ENCODE results near the gene MAPKAP1. TPM values are rescaled to one million over a fixed set of nuclear protein-coding genes. Genes with fewer than 3 reads are reported as not detected.

Gene MAPKAP1
- total RNA-seq, 1 donor from 2014 or later: 146 TPM

DNA sequence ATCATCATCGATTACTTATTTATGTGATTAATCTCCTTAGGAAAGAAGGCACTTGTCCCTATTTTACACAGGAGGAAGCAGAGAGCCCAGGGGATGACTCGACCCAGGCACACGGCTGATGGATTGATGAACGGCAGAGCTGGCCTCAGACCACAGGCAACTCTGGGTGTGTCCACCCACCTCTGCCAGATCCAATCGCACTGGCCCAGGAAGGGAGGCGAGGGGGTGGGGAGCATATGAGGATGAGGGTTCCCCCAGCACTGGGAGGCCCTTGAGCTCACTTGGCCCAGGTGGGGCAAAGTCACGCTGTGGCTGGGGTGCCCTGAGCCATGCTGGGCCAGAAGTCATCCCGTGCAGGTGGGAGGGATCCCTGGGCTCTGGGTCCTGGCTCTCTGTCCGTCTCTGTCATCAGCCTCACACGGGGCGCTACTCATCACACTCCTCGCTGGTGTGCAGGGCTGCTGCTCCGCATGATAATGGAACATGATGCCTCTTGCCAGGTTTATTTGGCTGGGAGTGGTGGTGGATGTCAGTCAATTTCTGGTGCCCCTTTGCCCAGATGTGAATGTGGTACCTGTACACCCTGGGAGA lies 285.3 kb downstream of the MAPKAP1 start:
- no peak for DNase-seq
- intact Hi-C loops (cut with micrococcal nuclease): no loop called here
- ATAC-seq: no peak

DNA sequence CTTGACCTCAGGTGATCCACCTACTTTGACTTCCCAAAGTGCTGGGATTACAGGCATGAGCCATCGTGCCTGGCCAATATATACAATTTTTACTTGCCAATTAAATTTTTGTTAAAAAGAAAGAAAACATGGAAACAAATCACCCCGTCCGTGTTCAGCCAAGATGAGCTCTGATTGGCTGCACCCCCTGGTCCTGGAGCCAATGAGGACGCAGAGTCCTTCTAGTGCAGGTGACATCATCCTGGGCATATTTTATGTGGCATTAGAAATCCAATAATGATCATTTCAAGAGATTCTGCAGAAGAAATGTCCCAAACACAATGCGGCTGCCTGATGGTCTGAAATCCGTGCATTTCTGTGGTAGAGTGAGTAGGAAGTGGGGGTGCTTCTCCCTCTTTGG lies 285.8 kb downstream of the MAPKAP1 start:
- DNase-seq (no peak), ATAC-seq (no peak)
- intact Hi-C loops (cut with micrococcal nuclease): no loop called here

DNA sequence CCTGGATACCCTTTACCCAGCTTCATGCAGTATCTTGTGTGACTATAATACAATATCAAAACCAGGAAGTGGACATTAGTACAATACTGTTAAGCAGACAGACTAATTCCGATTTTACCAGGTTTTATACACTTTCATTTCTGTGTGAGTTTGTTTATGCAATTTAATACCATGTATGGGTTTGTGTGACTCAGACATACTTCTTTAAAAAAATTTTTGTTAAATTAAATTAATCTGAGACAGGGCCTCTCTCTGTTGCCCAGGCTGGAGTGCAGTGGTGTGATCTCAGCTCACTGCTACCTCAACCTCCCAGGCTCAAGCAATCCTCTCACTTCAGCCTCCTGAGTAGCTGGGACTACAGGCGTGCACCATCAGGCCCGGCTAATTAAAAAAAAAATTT lies 288.6 kb downstream of the MAPKAP1 start:
- intact Hi-C loops (cut with micrococcal nuclease): no loop called here
- no peak for DNase-seq
- ATAC-seq: no peak

DNA sequence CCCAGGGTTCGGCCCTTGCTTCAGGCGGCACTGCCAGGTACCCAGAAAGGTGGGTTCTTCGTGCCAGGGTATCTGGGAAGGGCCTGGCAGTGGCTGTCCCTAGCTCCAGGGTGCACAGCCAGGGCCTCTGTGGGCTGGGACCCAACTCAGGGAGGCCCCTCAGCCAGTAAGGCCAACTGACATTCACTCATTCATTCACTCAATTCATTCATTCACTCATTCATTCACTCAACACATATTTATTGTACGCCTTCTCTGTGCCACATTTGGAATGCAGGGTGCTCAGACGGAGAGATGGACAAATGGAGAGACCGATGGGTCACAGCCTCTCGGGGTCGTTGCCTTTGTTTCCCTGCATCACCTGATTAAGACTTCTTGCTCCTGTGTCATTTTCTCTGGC lies 290.5 kb downstream of the MAPKAP1 start:
- no peak for ATAC-seq
- no peak for DNase-seq
- intact Hi-C loops (cut with micrococcal nuclease): no loop called here

DNA sequence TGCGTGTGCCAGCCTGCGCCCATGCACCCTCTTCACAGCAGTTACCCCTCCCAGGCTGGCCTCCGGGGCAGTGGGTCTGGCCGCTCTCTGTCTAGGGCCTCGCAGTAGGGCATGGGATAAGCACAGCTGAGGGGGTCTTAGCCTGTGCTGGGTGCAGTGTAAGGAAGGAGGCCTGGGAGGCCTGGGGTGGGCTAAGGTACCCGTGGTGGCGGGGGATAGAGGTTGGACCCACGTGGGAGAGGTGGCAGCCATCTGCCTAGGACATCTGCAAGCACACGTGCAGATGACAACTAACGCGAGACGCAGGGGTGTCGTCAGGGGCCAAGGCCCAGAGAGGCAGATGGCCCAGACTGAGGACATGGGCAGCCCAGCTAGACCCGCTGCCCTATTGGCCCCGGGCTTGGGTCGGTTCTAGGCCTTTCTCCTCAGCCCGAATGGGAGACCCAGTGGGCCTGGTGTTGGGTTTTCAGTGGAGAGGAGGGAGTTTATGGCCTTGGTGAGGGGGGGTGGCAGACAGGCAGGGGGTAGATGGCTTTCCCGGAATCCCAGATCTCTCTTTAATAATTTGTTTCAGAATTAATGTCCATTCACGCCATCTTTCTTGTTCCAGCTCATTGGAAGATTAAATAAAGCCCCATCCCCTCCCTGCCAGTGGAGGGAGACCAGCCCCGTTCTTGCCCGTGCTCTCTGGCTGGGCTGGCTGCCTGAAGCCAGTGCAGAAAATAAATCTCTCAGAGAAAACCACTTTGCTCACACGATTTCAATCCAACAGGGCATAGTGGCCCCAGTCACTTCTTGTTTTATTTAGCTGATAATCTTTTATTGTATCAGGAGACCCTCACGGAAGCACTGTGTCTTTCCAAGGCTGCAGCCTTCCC lies 291.2 kb downstream of the MAPKAP1 start:
- intact Hi-C loops (cut with micrococcal nuclease): no loop called here

DNA sequence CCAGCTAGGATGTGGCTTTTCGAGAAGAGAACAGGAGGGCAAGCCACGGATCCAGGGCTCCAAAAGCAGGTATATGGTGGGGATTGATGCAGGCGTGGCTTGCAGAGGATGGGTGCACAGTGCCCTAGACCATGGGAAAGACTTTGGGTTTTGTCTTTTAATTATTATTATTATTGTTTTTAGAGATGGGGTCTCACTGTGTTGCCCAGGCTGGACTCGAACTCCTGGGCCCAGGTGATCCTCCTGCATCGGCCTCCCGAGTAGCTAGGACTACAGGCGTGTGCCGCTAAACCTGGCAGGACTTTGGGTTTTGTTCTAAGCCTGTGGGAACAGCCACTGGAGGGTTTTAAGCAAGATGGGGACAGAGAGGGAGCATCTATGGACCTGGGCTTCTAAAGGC lies 293.4 kb downstream of the MAPKAP1 start:
- no peak for ATAC-seq
- intact Hi-C loops (cut with micrococcal nuclease): no loop called here
- DNase-seq: no peak

More for the DNA sequence above, 291.2 kb downstream of the MAPKAP1 start:
- ATAC-seq: peak; percentile 43
- DNase-seq: no peak

DNA sequence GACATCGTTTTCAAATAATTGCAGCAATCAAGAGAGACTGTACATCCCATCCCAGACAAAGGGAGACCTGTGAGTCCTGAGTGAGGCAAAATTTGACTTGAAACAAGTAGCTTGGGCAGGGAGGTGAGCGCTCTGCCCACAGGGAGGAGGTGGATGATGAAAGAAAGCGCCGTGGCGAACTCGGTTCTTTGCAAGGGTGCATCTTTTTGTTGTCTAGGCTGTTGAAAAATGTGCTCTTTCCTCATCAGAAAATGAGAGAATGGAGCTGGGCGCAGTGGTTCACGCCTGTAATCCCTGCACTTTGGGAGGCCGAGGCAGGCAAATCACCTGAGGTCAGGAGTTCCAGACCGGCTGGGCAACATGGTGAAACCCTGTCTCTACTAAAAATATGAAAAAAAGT lies 294.8 kb downstream of the MAPKAP1 start:
- intact Hi-C loops (cut with micrococcal nuclease): no loop called here
- DNase-seq: no peak
- ATAC-seq: no peak

DNA sequence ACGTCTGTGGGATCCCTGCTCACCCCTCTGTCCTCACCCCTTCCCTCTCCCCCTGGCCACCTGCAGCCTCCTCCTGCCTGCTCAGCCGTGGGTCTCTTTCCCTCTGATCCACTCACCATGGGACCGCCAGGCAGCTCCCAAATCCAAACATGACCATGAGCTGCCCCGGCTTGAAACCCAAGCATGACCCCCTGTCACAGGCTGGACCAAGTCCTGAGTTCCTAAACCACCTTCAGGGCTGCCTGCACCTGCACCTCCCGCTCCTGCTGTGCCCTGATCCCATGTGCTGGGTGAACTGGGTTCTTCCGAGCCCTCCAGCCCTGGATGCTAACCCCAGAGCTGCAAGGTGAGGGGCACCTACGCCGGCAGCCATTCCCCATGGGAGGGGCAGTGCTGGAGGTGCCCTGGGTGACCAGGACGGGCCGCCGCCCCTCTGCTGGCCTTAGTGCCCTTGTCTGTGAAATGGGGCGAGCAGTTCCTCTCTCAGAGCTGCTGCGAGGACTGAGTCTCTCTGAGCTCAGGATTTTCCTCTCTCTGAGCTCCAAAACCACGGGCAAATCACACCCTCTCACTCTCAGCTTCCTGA lies 295.7 kb downstream of the MAPKAP1 start:
- intact Hi-C loops (cut with micrococcal nuclease): no loop called here
- no peak for DNase-seq
- no peak for ATAC-seq

DNA sequence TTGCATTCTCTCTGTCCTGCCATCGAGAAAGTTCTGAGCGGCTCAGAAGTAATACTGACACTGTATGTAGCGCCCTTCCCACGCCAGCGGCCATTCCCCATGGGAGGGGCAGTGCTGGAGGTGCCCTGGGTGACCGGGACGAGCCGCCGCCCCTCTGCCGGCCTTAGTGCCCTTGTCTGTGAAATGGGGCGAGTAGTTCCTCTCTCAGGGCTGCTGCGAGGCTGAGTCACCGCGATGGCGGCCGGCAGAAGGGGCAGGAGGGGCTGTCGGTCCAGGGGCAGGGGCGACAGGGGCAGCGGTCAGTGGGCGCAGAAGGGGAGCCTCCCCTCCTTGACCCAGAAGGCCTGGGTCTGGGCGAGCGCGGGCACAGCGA lies 296.5 kb downstream of the MAPKAP1 start:
- DNase-seq (no peak), ATAC-seq (no peak)
- intact Hi-C loops (cut with micrococcal nuclease): no loop called here

DNA sequence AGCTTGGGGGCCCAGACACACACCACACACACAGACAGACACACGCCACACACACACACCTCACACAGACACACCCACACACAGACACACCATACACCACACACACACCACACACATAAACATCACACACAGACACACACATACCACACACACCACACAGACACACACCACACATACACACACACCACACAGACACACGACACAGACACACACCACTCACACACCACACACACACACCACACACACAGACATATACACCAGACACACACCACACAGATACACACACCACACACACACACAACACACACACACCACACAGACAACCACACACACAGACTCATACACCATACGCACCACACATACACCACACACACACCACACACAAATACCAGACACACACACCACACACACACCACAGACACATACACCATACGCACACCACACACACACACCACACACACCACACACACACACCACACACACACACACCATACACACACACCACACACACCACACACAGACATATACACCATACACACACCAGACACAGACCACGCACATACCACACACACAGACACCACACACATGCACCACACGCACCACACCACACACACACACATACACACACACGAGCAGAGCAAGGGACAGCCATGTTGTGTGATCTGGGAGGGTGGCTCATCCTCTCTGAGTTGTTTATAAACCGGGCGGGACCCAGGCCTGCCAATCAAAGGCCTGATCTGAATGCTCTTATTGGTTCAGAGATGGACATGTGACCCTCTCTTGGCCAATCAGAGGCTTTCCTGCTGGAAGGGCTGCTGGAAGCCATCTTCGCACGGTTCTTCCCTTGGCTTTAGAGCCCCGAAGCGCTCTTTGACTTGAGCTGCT lies 297.1 kb downstream of the MAPKAP1 start:
- ATAC-seq (no peak), DNase-seq (no peak)
- intact Hi-C loops (cut with micrococcal nuclease): no loop called here

DNA sequence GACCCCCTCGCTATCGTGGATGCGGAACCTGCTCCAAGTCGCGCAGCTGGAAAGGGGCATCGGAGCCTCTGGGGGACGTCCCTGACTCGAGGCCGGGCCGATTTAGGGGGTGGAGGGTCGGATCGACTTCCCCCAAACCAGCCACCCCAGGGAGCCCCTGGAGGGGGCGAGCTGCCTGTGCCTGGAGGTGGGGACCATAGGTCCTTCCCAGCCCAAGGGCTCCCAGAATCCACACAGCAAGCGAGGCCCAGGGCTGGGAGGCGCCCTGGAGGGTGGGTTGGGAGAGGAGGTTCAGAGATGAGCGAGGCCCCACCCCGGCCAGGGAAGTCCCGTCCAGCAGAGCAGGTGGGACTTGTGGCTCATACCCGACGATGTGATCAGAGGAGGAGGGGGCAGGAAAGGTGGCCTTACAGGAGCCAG lies 297.8 kb downstream of the MAPKAP1 start:
- intact Hi-C loops (cut with micrococcal nuclease): no loop called here
- ATAC-seq (no peak), DNase-seq (no peak)

DNA sequence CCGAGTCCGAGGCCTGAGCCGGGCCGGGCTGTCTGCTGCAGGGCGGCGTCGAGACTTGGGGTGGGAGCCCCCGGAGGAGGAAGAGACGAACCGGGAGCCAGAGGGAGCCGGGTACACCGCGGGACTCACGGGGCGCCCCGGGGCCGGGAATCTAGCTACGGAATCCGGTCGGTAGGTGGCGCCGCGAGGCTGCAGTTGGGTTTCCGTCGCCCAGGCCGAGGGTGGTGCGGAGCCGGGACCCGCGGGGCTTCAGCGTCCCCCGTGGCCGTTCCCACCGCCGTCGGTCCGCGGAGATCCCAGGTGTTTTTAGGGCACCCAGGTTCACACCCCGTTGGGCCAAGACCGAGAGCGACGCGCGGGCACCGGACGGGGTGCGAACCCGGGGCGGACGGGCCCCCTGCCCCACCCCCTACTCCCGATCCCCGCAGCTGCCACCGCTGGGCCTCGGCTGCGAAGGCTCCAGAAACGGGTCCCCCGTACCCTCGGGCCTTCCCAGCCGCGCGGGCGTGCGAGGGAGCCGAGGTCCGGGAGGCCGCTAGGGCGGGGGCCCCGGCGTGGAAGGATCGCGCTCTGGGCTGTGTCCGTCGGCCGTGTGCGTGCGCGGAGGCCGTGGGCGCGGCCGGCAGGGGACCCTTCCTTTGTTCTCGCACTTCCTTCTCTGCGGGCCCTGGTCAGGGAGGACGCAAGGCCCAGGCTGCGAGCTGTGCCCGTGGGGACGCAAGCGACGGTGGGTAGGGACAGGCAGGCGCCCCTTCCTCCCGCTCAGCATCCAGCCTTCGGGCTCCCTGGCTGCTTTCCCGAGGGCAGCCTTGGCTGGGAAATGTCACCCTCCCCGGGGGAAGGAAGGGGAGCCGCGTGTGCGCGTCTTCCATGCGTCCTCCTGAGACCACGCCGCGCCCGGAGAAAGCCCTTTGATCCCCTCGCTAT lies 298.8 kb downstream of the MAPKAP1 start:
- ATAC-seq: peak; percentile 94
- DNase-seq: peak; percentile 87
- intact Hi-C loops (cut with micrococcal nuclease): no loop called here

DNA sequence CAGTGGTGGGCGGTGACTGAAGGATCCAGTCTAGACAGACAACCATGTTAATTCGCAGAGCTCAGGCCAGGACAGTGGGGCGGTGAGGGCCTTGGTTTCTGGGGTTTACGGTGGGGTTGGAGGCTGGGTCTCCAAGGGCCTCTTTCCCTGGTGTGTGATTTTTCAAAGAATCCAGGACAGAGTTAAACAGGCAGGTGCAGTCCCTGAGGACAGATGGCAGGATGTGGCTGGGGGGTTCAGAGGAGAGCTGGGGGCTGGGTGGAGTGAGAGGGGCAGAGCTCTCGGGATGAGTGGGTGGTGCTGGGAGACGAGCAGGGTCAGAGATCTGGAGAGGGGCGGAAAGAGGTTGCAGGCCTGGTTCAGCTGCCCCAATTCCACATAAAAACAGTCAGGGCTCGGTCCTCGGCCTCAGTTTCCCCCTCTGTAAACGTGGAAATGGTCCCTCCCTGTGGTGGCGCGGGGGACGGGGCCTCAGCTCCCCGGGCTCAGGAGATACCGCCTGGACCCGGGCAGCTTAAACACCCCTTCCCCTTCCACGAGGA lies 299.5 kb downstream of the MAPKAP1 start:
- ATAC-seq (peak; percentile 16), DNase-seq (no peak)
- intact Hi-C loops (cut with micrococcal nuclease): no loop called here

DNA sequence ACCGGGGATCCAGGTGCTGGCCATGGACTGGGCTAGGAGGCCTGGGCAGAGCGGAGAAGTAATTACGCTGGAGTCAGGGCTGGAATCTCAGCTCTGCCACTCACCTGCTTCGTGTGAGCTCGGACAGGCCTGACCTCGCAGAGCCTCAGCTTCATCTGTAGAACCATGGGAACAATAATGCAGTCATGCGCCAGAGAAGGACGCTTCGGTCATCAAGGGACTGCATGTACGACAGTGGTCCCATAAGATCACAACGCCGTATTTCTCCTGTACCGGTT lies 300.3 kb downstream of the MAPKAP1 start:
- DNase-seq: no peak
- intact Hi-C loops (cut with micrococcal nuclease): no loop called here
- ATAC-seq: no peak

DNA sequence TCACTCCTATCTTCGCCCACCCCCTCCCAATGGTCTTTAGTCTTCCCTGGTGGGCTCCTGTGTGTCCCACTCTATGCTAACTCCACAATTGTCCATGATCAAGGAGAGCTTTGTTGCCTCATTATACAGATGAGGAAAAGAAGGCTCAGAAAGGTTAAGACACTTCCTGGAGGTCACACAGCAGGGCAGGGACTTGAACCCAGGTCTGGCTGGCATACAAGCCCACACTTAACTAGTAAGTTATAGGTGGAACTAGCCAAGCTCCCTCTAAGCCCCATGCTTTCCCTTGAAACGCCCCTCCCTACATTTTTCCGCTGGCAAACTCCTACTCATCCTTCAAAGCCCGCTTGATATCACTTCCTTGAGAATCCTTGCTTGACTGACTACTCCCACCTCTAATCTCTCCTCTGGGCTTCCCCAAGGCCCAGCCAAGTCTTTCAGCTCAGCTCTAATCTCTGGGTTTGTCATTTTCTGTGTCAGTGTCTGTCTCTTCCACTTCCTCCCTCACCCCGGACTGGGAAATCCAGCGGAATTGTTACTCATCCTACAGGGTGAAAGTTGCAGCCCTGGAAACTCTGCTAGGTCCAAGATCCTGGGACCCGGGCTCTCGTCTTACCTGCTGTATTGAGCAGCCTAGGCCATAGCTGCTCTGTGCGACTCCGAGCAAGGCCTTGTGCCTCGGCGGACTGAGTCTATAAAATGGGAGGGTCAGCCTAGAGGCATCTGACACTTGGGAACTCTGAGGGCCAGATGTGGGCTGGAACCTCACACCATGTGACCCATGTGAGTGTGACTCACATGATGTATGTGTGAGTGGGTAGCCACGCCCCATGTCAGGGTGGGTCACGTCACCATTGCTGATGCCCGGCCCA lies 300.8 kb downstream of the MAPKAP1 start:
- ATAC-seq (no peak), DNase-seq (no peak)
- intact Hi-C loops (cut with micrococcal nuclease): no loop called here

DNA sequence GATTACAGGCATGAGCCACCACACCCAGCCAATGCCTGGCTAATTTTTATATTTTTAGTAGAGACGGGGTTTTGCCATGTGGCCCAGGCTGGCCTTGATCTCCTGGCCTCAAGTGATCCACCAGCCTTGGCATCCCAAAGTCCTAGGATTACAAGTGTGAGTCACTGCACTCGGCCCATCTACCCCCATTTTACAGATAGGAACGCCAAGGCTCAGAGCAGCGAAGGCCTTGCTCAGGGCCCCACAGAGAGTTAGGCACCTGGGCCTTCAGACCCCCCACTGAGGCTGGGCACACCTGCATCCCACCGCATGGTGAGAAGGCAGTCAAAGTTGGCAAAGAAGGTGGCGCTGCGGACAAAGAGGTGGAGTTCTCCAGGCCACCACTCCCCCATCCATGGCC lies 302.3 kb downstream of the MAPKAP1 start:
- no peak for ATAC-seq
- intact Hi-C loops (cut with micrococcal nuclease): no loop called here

More for the DNA sequence above, 302.3 kb downstream of the MAPKAP1 start:
- DNase-seq: no peak

Data from left ventricle myocardium superior (tissue), 1 donor.